Epithelial cell of esophagus (primary cell): ENCODE results near the gene USO1.

Experiments
- DNase-seq: peaks from one replicate; pipeline ENCODE4 v3.0.0; 2010; ENCODE audit warnings: low read depth
- H3K4me3 ChIP-seq: 2 replicates; pipeline ENCODE4 v1.5.1; 2011; ENCODE audit warnings: mild to moderate bottlenecking, low read length, control low read depth
- TF ChIP-seq, protein P1 (sequence below): IDR thresholded peaks from 2 replicates; pipeline ENCODE4 v1.5.1; 2011; ENCODE audit warnings: low read depth, mild to moderate bottlenecking, low read length, control low read depth, inconsistent platforms; ENCODE audit not compliant: insufficient read depth; ENCODE audit errors: missing control alignments

USO1 gene

DNA sequence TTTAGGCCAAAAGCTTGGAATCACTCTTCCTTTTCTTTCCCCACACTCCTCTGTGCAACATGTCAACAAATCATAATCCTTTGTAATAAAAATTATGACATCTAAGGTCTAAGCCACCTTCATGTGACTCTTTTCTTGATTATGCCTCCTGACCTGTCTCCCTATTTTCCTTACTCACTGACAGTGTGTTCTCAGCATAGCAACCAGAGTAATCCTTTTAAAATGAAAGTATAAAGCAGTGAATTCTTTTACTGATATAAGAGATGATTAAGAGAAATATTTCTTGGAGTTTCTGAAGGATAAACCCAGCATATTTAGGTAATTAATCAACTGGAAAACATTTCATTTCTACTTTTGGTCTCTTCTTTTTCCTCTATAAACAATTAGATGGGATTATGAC lies 44.7 kb downstream of the USO1 start:
- no peak overlapping the region for H3K4me3 ChIP-seq
- no peak for DNase-seq
- TF ChIP-seq, protein P1, sequence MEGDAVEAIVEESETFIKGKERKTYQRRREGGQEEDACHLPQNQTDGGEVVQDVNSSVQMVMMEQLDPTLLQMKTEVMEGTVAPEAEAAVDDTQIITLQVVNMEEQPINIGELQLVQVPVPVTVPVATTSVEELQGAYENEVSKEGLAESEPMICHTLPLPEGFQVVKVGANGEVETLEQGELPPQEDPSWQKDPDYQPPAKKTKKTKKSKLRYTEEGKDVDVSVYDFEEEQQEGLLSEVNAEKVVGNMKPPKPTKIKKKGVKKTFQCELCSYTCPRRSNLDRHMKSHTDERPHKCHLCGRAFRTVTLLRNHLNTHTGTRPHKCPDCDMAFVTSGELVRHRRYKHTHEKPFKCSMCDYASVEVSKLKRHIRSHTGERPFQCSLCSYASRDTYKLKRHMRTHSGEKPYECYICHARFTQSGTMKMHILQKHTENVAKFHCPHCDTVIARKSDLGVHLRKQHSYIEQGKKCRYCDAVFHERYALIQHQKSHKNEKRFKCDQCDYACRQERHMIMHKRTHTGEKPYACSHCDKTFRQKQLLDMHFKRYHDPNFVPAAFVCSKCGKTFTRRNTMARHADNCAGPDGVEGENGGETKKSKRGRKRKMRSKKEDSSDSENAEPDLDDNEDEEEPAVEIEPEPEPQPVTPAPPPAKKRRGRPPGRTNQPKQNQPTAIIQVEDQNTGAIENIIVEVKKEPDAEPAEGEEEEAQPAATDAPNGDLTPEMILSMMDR = no peak

- no peak for DNase-seq
- H3K4me3 ChIP-seq = no peak overlapping the region
- TF ChIP-seq, protein P1 = no peak
Measured at GRCh38 chr4:75771607-75772006, 47.2 kb downstream of the USO1 start.

GRCh38 chr4:75777589-75777988 lies 53.2 kb downstream of the USO1 start:
- TF ChIP-seq, protein P1 = no peak
- no peak for DNase-seq
- H3K4me3 ChIP-seq = no peak overlapping the region

GRCh38 chr4:75779105-75779757 lies 54.9 kb downstream of the USO1 start:
- TF ChIP-seq, protein P1 = no peak
- H3K4me3 ChIP-seq = no peak overlapping the region
- no peak for DNase-seq

- TF ChIP-seq, protein P1 = no peak
- no peak overlapping the region for H3K4me3 ChIP-seq
- peak; percentile 6 for DNase-seq
Measured at GRCh38 chr4:75781305-75781704, 56.9 kb downstream of the USO1 start.

DNA sequence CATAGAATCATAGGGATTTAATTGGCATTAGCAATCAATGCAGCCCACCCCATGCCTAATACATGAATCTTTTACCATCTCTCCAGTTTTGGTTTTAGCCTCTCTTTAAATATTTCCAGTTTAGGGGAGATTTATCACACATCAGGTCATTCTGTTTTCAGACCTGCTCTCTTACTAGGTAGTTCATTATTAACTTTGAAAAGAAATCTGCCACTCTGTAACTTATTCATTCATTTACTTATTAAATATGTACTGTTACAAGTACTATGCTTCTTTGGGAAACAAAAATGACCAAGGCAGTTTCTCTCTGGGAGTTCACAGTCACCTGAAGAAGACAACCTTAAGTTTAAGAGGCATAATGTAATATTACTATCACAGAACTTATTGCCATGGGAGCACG lies 62.1 kb downstream of the USO1 start:
- H3K4me3 ChIP-seq = no peak overlapping the region
- TF ChIP-seq, protein P1 = no peak
- no peak for DNase-seq

DNA sequence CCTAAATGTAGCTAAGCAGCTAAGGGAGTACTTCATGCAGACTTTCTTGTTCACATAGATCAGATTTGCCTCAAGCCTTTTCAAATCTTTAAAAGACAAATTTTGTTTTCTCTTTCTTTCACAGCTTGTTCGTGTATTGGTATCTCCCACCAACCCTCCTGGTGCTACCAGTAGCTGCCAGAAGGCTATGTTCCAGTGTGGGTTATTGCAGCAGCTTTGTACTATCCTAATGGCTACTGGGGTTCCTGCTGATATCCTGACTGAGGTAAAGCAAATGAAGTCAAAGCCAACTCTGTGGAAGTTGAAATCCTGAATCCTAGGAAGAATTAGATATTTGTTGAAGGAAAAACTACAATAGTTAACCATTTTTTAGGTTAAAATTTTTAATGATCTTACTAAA lies 62.6 kb downstream of the USO1 start:
- TF ChIP-seq, protein P1 = no peak
- no peak for DNase-seq

More for the DNA sequence above, 62.6 kb downstream of the USO1 start:
- H3K4me3 ChIP-seq = no peak overlapping the region
